ENCODE data around the gene MOK.
A peak's percentile ranks its signal among the peaks of the same experiment; 100 is the strongest.
"Not testable (repeated sequence)": the region's sequence is repeated elsewhere in the genome, so short reads cannot be mapped to it uniquely, and the experiment has no call there.

MOK gene

DNA sequence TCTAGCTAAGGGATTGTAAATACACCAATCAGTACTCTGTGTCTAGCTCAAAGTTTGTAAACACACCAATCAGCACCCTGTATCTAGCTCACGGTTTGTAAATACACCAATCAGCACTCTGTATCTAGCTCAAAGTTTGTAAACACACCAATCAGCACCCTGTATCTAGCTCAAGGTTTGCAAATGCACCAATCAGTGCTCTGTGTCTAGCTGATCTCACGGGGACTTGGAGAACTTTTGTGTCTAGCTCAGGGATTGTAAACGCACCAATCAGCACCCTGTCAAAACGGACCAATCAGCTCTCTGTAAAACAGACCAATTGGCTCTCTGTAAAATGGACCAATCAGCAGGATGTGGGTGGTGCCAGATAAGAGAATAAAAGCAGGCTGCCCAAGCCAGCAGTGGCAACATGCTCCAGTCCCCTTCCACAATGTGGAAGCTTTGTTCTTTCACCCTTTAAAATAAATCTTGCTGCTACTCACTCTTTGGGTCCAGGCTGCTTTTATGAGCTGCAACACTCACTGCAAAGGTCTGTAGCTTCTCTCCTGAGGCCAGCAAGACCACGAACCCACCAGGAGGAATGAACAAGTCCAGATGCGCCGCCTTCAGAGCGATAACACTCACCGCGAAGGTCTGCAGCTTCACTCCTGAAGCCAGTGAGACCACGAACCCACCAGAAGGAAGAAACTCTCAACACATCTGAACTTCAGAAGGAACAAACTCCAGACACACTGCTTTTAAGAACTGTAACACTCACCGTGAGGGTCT lies 6.5 kb downstream of the MOK start:
- H3K4me3 ChIP-seq (ENCODE audit: low read length); H3K9me3 ChIP-seq (replicated peaks; ENCODE audit: low read length); H3K36me3 ChIP-seq (ENCODE audit: insufficient read depth, low read length); H3K27me3 ChIP-seq (ENCODE audit: control insufficient read depth, insufficient read depth, low read length); H3K9ac ChIP-seq (ENCODE audit: low read depth, low read length); H3K4me2 ChIP-seq (ENCODE audit: low read length): not testable (repeated sequence)
- peaks cover 17% of the 10 kb centered on the region for H3K4me1 ChIP-seq (ENCODE audit: control insufficient read depth, insufficient read depth, low read length)

DNA sequence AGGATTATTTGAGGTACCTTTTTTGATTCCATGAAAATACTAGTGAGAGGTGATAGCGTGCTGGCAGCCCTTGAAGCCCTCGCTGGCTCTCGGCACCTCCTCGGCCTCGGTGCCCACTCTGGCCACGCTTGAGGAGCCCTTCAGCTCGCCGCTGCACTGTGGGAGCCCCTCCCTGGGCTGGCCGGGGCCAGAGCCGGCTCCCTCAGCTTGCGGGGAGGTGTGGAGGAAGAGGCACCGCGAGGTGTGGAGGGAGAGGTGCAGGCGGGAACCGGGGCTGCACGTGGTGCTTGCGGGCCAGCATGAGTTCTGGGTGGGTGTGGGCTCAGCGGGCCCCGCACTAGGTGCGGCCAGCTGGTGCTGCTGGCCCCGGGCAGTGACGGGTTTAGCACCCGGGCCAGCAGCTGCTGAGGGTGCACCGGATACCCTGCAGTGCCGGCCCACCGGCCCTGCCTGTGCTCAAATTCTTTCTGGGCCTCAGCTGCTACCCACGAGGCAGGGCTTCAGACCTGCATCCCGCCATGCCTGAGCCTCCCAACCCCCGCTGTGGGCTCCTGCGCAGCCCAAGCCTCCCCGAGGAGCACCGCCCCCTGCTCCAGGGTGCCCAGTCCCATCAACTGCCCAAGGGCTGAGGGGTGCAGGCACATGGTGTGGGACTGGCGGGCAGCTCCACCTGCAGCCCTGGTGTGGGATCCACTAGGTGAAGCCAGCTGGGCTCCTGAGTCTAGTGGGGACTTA lies 7.4 kb downstream of the MOK start:
- Histone ChIP-seq H3K27me3 (ENCODE audit: control insufficient read depth, insufficient read depth, low read length) (no peaks in the 10 kb centered on the region), H3K4me1 (ENCODE audit: control insufficient read depth, insufficient read depth, low read length) (peaks cover 12% of the 10 kb centered on the region), H3K9ac (ENCODE audit: low read depth, low read length) (no peak overlapping the region), H3K4me2 (ENCODE audit: low read length) (no peak overlapping the region), H3K4me3 (ENCODE audit: low read length) (no peak overlapping the region), H3K9me3 (replicated peaks; ENCODE audit: low read length) (no peaks in the 10 kb centered on the region), H3K36me3 (ENCODE audit: insufficient read depth, low read length) (peaks cover 5% of the 10 kb centered on the region)

DNA sequence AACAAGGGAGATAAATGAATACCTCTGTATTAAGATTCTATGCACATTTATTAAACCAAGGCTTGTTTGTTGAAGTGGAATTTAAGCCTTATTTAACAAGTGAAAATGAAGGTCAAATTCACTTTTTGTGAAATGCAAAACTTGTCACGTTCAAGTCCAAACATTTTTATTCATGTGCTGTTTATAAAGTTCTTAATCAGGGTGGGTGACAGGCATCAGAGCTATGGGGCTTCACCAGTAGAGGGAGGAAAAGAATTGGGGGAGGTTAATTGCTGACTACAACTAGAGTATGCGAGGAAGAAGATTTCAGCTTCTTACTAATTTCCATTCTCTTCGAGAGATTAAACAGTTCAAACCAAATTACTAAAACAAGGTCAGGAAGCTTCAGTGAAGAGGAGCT lies 9.7 kb downstream of the MOK start:
- Histone ChIP-seq H3K4me3 (ENCODE audit: low read length) (no peak overlapping the region), H3K36me3 (ENCODE audit: insufficient read depth, low read length) (peaks cover 5% of the 10 kb centered on the region), H3K9ac (ENCODE audit: low read depth, low read length) (peak overlapping the region; percentile 17), H3K9me3 (replicated peaks; ENCODE audit: low read length) (no peaks in the 10 kb centered on the region), H3K4me1 (ENCODE audit: control insufficient read depth, insufficient read depth, low read length) (peaks cover 12% of the 10 kb centered on the region), H3K27me3 (ENCODE audit: control insufficient read depth, insufficient read depth, low read length) (no peaks in the 10 kb centered on the region), H3K4me2 (ENCODE audit: low read length) (no peak overlapping the region)

DNA sequence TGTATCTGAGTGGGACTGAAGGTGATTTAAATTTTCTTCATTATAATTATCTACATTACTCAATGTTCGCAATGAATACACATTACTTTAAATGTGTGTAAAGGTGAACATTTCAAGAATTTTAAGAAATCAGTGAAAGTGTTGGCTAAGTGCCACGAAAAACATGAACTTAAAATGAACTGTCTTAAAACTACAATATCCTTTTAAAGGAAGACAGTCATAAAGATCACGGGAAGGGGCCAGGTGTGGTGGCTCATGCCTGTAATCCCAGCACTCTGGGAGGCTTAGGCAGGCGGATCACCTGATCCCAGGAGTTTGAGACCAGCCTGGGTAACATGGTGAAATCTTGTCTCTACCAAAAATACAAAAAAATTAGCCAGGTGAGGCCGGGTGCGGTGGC lies 11.2 kb downstream of the MOK start:
- no peak overlapping the region for H3K9ac ChIP-seq (ENCODE audit: low read depth, low read length)
- no peak overlapping the region for H3K4me3 ChIP-seq (ENCODE audit: low read length)
- no peaks in the 10 kb centered on the region for H3K9me3 ChIP-seq (replicated peaks; ENCODE audit: low read length)
- no peak overlapping the region for H3K4me2 ChIP-seq (ENCODE audit: low read length)
- peaks cover 4% of the 10 kb centered on the region for H3K36me3 ChIP-seq (ENCODE audit: insufficient read depth, low read length)
- H3K4me1 ChIP-seq (ENCODE audit: control insufficient read depth, insufficient read depth, low read length) = peaks cover 12% of the 10 kb centered on the region
- H3K27me3 ChIP-seq (ENCODE audit: control insufficient read depth, insufficient read depth, low read length) = no peaks in the 10 kb centered on the region

- Histone ChIP-seq H3K36me3 (ENCODE audit: insufficient read depth, low read length) (peaks cover 5% of the 10 kb centered on the region), H3K9me3 (replicated peaks; ENCODE audit: low read length) (no peaks in the 10 kb centered on the region), H3K4me3 (ENCODE audit: low read length) (no peak overlapping the region), H3K4me1 (ENCODE audit: control insufficient read depth, insufficient read depth, low read length) (peaks cover 12% of the 10 kb centered on the region), H3K4me2 (ENCODE audit: low read length) (no peak overlapping the region), H3K9ac (ENCODE audit: low read depth, low read length) (no peak overlapping the region), H3K27me3 (ENCODE audit: control insufficient read depth, insufficient read depth, low read length) (no peaks in the 10 kb centered on the region)
Measured at GRCh38 chr14:102292441-102292840, 12.5 kb downstream of the MOK start.

- no peak overlapping the region for H3K4me2 ChIP-seq (ENCODE audit: low read length)
- no peaks in the 10 kb centered on the region for H3K9me3 ChIP-seq (replicated peaks; ENCODE audit: low read length)
- peaks cover 5% of the 10 kb centered on the region for H3K36me3 ChIP-seq (ENCODE audit: insufficient read depth, low read length)
- peaks cover 8% of the 10 kb centered on the region for H3K4me1 ChIP-seq (ENCODE audit: control insufficient read depth, insufficient read depth, low read length)
- no peak overlapping the region for H3K9ac ChIP-seq (ENCODE audit: low read depth, low read length)
- no peak overlapping the region for H3K4me3 ChIP-seq (ENCODE audit: low read length)
- H3K27me3 ChIP-seq (ENCODE audit: control insufficient read depth, insufficient read depth, low read length) = no peaks in the 10 kb centered on the region
Measured at GRCh38 chr14:102288139-102288538, 16.8 kb downstream of the MOK start.

- Histone ChIP-seq H3K36me3 (ENCODE audit: insufficient read depth, low read length) (peaks cover 12% of the 10 kb centered on the region), H3K9ac (ENCODE audit: low read depth, low read length) (no peak overlapping the region), H3K4me1 (ENCODE audit: control insufficient read depth, insufficient read depth, low read length) (peaks cover 28% of the 10 kb centered on the region)
Measured at GRCh38 chr14:102285106-102285505, 19.9 kb downstream of the MOK start.

DNA sequence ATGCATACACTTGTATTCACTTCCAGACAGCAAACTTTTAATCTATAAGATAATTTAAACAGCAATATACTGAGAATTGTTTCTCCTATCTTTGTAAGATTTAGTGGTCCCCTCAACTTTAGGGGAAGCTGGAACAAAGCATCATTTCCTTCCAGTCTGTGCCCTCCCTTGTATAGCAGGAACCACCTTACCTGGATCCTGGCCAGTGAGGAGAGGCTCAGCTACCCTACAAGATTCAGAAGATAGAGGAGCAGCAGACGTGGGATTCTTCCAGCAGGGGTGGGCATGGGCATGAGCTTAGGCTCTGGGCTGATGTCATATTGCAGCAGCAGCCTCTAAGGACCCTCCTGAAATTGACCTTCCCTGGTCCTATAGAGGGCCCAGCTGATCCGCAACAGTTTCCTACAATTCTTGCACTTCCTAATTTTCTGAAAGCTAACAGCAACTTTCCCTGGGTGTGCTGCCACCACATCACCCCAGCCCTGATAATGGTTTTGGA lies 21.3 kb downstream of the MOK start:
- Histone ChIP-seq H3K4me1 (ENCODE audit: control insufficient read depth, insufficient read depth, low read length) (peaks cover 40% of the 10 kb centered on the region), H3K27me3 (ENCODE audit: control insufficient read depth, insufficient read depth, low read length) (no peaks in the 10 kb centered on the region), H3K36me3 (ENCODE audit: insufficient read depth, low read length) (peaks cover 15% of the 10 kb centered on the region), H3K9ac (ENCODE audit: low read depth, low read length) (no peak overlapping the region), H3K4me2 (ENCODE audit: low read length) (no peak overlapping the region), H3K4me3 (ENCODE audit: low read length) (no peak overlapping the region), H3K9me3 (replicated peaks; ENCODE audit: low read length) (no peaks in the 10 kb centered on the region)

More at GRCh38 chr14:102285106-102285505, 19.9 kb downstream of the MOK start:
- no peak overlapping the region for H3K4me2 ChIP-seq (ENCODE audit: low read length)
- H3K9me3 ChIP-seq (replicated peaks; ENCODE audit: low read length) = no peaks in the 10 kb centered on the region
- no peak overlapping the region for H3K4me3 ChIP-seq (ENCODE audit: low read length)
- H3K27me3 ChIP-seq (ENCODE audit: control insufficient read depth, insufficient read depth, low read length) = no peaks in the 10 kb centered on the region

DNA sequence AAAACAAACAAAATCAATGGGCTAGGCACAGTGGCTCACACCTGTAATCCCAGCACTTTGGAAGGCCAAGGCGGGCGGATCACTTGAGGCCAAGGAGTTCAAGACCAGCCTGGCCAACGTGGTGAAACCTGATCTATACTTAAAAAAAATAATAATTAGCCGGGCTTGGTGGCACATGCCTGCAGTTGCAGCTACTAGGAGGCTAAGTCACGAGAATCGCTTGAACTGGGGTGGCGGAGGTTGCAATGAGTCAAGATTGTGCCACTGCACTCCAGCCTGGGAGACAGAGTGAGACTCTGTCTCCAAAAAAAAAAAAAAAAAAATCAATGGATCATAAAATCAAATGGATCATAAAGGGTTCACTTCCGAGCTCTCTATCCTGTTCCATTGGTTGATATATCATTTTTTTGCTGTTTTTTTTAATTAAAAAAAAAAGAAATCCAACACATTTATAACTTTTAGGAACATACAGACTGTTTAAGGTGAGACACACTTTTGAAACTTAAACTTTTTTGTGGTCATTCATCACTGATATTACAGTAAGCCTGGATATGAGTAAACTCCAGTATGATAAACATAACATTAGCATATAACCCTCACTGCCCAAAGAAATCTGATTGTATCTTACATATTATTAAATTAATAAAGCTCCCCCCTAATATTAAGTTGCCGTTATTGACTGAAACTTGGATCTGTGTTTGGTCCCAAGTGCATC lies 22.1 kb downstream of the MOK start:
- H3K9ac ChIP-seq (ENCODE audit: low read depth, low read length) = no peak overlapping the region
- H3K27me3 ChIP-seq (ENCODE audit: control insufficient read depth, insufficient read depth, low read length) = no peaks in the 10 kb centered on the region
- no peak overlapping the region for H3K4me3 ChIP-seq (ENCODE audit: low read length)
- no peaks in the 10 kb centered on the region for H3K9me3 ChIP-seq (replicated peaks; ENCODE audit: low read length)
- H3K36me3 ChIP-seq (ENCODE audit: insufficient read depth, low read length) = peaks cover 14% of the 10 kb centered on the region
- no peak overlapping the region for H3K4me2 ChIP-seq (ENCODE audit: low read length)
- peaks cover 48% of the 10 kb centered on the region for H3K4me1 ChIP-seq (ENCODE audit: control insufficient read depth, insufficient read depth, low read length)

DNA sequence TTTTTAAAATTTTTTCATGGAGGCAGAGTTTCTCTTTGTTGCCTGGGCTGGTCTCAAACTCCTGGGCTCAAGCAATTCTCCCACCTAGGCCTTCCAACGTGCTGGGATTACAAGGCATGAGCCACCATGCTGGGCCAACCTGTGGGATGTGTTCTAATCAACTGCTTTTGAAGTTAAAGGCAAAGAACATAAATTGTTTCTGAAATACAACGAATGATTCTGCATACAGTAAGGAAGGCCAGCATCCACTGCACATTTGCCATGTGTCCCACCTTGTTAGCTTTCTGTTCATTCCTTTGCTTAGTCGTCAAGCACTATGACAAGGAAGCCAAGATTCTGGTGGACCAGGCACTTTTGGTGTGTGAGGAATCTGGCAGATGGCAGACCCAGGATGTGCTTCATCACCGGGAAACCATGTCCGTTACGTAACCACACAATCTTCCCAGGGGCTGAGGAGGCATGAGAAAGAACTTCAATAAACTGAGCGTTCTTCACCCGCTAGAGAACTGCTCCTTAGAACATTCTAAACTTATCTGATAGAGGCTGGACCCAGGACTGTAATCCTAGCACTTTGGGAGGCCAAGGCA lies 24.5 kb downstream of the MOK start:
- H3K4me2 ChIP-seq (ENCODE audit: low read length) = peak overlapping the region; percentile 69
- H3K9me3 ChIP-seq (replicated peaks; ENCODE audit: low read length) = no peaks in the 10 kb centered on the region
- peak overlapping the region; percentile 89 for H3K9ac ChIP-seq (ENCODE audit: low read depth, low read length)
- no peaks in the 10 kb centered on the region for H3K27me3 ChIP-seq (ENCODE audit: control insufficient read depth, insufficient read depth, low read length)
- H3K4me3 ChIP-seq (ENCODE audit: low read length) = peak overlapping the region; percentile 31
- peaks cover 14% of the 10 kb centered on the region for H3K36me3 ChIP-seq (ENCODE audit: insufficient read depth, low read length)
- peaks cover 60% of the 10 kb centered on the region for H3K4me1 ChIP-seq (ENCODE audit: control insufficient read depth, insufficient read depth, low read length)

DNA sequence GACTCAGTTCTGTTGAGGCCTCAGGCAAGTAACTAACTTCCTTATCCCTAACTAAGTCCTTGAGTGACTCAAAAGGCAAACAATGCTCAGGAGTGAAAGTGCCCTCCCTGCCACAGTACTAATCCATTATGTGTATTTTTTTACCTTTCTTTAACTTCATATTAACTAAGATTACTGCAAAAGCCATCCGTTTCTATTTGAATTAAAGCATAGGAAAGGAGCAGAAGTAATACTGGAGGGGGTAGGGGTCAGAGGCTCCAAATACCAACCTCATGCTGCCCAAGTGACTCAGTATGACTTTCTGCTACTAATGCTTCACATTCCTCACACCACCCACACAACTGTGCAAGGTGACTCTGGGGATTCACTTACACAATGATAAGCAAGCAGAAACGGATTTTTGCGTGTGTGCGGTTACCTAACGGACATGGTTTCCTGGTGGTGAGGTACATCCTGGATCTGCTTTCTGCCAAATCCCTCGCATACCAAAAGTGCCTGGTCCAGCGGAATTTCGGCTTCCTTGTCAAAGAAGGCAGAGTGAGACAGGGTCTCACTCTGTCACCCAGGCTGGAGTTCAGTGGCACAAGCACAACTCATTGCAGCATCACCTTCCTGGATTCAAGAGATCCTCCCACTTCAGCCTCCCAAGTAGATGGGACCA lies 25.1 kb downstream of the MOK start:
- H3K36me3 ChIP-seq (ENCODE audit: insufficient read depth, low read length) = peaks cover 14% of the 10 kb centered on the region
- peak overlapping the region; percentile 69 for H3K4me2 ChIP-seq (ENCODE audit: low read length)
- H3K9me3 ChIP-seq (replicated peaks; ENCODE audit: low read length) = no peaks in the 10 kb centered on the region
- no peaks in the 10 kb centered on the region for H3K27me3 ChIP-seq (ENCODE audit: control insufficient read depth, insufficient read depth, low read length)
- H3K9ac ChIP-seq (ENCODE audit: low read depth, low read length) = peak overlapping the region; percentile 89
- H3K4me1 ChIP-seq (ENCODE audit: control insufficient read depth, insufficient read depth, low read length) = peaks cover 60% of the 10 kb centered on the region
- peak overlapping the region; percentile 31 for H3K4me3 ChIP-seq (ENCODE audit: low read length)

Measured in skeletal muscle satellite cell (primary cell).